GM23338 (cell line): ENCODE results near the gene CCDC28B. TPM values are rescaled to one million over a fixed set of nuclear protein-coding genes. Genes with fewer than 3 reads are reported as not detected.

Source experiments
- ATAC-seq: fragments of 200-7000 bp; cut with Tn5 transposase; 3 replicates; pipeline ENCODE4 v1.9.1; 2020
- DNase-seq: peaks from one replicate; pipeline ENCODE4 v3.0.0-alpha.2; 2015; ENCODE audit warnings: low spot score
- H2AFZ ChIP-seq: fragments of 200-600 bp; sonication (generic); 2 replicates; pipeline ENCODE4 v1.8.0; 2016; ENCODE audit warnings: antibody characterized with exemption, mild to moderate bottlenecking, moderate library complexity
- H3F3A ChIP-seq: fragments of 200-600 bp; sonication (generic); replicated peaks from 2 replicates; pipeline ENCODE4 v1.8.0; 2017; ENCODE audit warnings: antibody characterized with exemption, mixed run types, low read depth
- H3K27ac ChIP-seq: fragments of 200-600 bp; sonication (generic); 2 replicates; pipeline ENCODE4 v1.6.1; 2016; ENCODE audit warnings: low read depth
- H3K27me3 ChIP-seq: fragments of 200-600 bp; sonication (generic); 2 replicates; pipeline ENCODE4 v1.8.0; 2016; ENCODE audit warnings: mild to moderate bottlenecking, mixed run types, moderate library complexity; ENCODE audit not compliant: insufficient read depth
- H3K36me3 ChIP-seq: fragments of 200-600 bp; sonication (generic); 2 replicates; pipeline ENCODE4 v1.8.0; 2016; ENCODE audit warnings: mild to moderate bottlenecking; ENCODE audit not compliant: insufficient read depth
- H3K4me1 ChIP-seq: fragments of 200-600 bp; sonication (generic); 2 replicates; pipeline ENCODE4 v1.8.0; 2016; ENCODE audit warnings: mild to moderate bottlenecking, moderate library complexity; ENCODE audit not compliant: insufficient read depth
- H3K4me2 ChIP-seq: fragments of 200-600 bp; sonication (generic); 2 replicates; pipeline ENCODE4 v1.7.1; 2017; ENCODE audit warnings: mixed run types
- H3K4me3 ChIP-seq: fragments of 200-600 bp; sonication (generic); 2 replicates; pipeline ENCODE4 v1.6.1; 2016; ENCODE audit warnings: mixed run types
- H3K79me2 ChIP-seq: fragments of 200-600 bp; sonication (generic); replicated peaks from 2 replicates; pipeline ENCODE4 v1.8.0; 2017; ENCODE audit warnings: mild to moderate bottlenecking; ENCODE audit not compliant: insufficient read depth
- H3K9me2 ChIP-seq: fragments of 200-600 bp; sonication (generic); 2 replicates; pipeline ENCODE4 v1.8.0; 2017; ENCODE audit not compliant: insufficient read depth
- H4K20me1 ChIP-seq: fragments of 200-600 bp; sonication (generic); replicated peaks from 2 replicates; pipeline ENCODE4 v1.8.0; 2017; ENCODE audit warnings: mild to moderate bottlenecking; ENCODE audit not compliant: insufficient read depth
- H3K27ac Mint-ChIP-seq: 2 replicates; pipeline ENCODE4 v1.8.0; 2020; ENCODE audit warnings: inconsistent platforms, mild to moderate bottlenecking, moderate library complexity, mixed read lengths
- H3K27me3 Mint-ChIP-seq: 3 replicates; pipeline ENCODE4 v1.8.0; 2022; ENCODE audit warnings: low read depth, mild to moderate bottlenecking, moderate library complexity, mixed read lengths, inconsistent platforms; ENCODE audit not compliant: insufficient read depth, poor library complexity
- H3K36me3 Mint-ChIP-seq: 3 replicates; pipeline ENCODE4 v1.8.0; 2021; ENCODE audit warnings: low read depth, mild to moderate bottlenecking, inconsistent platforms, moderate library complexity, mixed read lengths
- H3K4me1 Mint-ChIP-seq: 3 replicates; pipeline ENCODE4 v1.8.0; 2020; ENCODE audit warnings: mild to moderate bottlenecking, inconsistent platforms, mixed read lengths
- H3K4me3 Mint-ChIP-seq: 3 replicates; pipeline ENCODE4 v1.8.0; 2021; ENCODE audit warnings: moderate library complexity, mild to moderate bottlenecking, inconsistent platforms, mixed read lengths
- H3K9me3 Mint-ChIP-seq: 3 replicates; pipeline ENCODE4 v1.8.0; 2020; ENCODE audit warnings: moderate library complexity, mild to moderate bottlenecking, inconsistent platforms, mixed read lengths
- CREB1 ChIP-seq: fragments of 250-450 bp; sonication (Bioruptor Pico); IDR thresholded peaks from 2 replicates; pipeline ENCODE4 v1.5.0; 2020; ENCODE audit warnings: low read depth, mild to moderate bottlenecking, moderate library complexity
- ETS1 ChIP-seq: IDR thresholded peaks from 2 replicates; pipeline ENCODE4 v1.6.1; 2016; ENCODE audit warnings: antibody characterized with exemption
- EZH2 ChIP-seq: fragments of 200-600 bp; sonication (generic); IDR thresholded peaks from one replicate; pipeline ENCODE4 v1.8.0; 2017; ENCODE audit warnings: antibody characterized with exemption, mild to moderate bottlenecking, low read depth; ENCODE audit not compliant: unreplicated experiment
- EZH2phosphoT487 ChIP-seq: fragments of 200-600 bp; sonication (generic); IDR thresholded peaks from one replicate; pipeline ENCODE4 v1.8.1; 2018; ENCODE audit warnings: antibody characterized with exemption; ENCODE audit not compliant: unreplicated experiment
- JUNB ChIP-seq: IDR thresholded peaks from one replicate; pipeline ENCODE4 v1.6.1; 2016; ENCODE audit warnings: antibody characterized with exemption; ENCODE audit not compliant: unreplicated experiment
- NANOG ChIP-seq: IDR thresholded peaks from 2 replicates; pipeline ENCODE4 v1.6.1; 2016; ENCODE audit warnings: antibody characterized with exemption, borderline replicate concordance
- POLR2AphosphoS5 ChIP-seq: IDR thresholded peaks from 2 replicates; pipeline ENCODE4 v1.6.1; 2016; ENCODE audit warnings: antibody characterized with exemption, low read depth
- STAT1 ChIP-seq: IDR thresholded peaks from one replicate; pipeline ENCODE4 v1.6.1; 2016; ENCODE audit warnings: antibody characterized with exemption; ENCODE audit not compliant: unreplicated experiment
- ZNF114 ChIP-seq: fragments of 250-450 bp; sonication (Bioruptor Pico); IDR thresholded peaks from 2 replicates; pipeline ENCODE4 v1.5.0; 2020; ENCODE audit warnings: mild to moderate bottlenecking, moderate library complexity
- ZNF331 ChIP-seq: fragments of 250-450 bp; sonication (Bioruptor Pico); IDR thresholded peaks from 2 replicates; pipeline ENCODE4 v1.5.0; 2020; ENCODE audit warnings: low read depth, mild to moderate bottlenecking, moderate library complexity
- polyA plus RNA-seq: library from polyadenylated mRNA; unstranded; fragments of >200 nt; fragmentation: Nextera tagmentation; extraction: Ambion mirVana; gene quantifications from 2 replicates; pipeline ENCODE4 v1.2.1, GENCODE V29; 2016
- total RNA-seq: library from RNA; depleted of rRNA; stranded (reverse); fragments of >200 nt; shearing (Covaris generic); gene quantifications from 2 replicates; pipeline ENCODE4 v1.2.3, GENCODE V29; 2014
- TF ChIP-seq, protein P1 (sequence below): IDR thresholded peaks from one replicate; pipeline ENCODE4 v1.6.1; 2018; ENCODE audit warnings: antibody characterized with exemption; ENCODE audit not compliant: unreplicated experiment
- TF ChIP-seq, protein P2 (sequence below), 2 experiments: fragments of 200-600 bp in 1 of 2; sonication (generic) in 1 of 2; conservative IDR thresholded peaks; 2 replicates each; pipeline versions ENCODE4 v1.5.1 to v1.6.1; 2016 to 2017; ENCODE audit warnings: antibody characterized with exemption in 2 of 2, low read depth in 2 of 2, mild to moderate bottlenecking in 2 of 2, moderate library complexity in 1 of 2

The CCDC28B gene
- total and polyA plus RNA-seq, 2 experiments from 2014 or later = 8.7 to 35.2 TPM

DNA sequence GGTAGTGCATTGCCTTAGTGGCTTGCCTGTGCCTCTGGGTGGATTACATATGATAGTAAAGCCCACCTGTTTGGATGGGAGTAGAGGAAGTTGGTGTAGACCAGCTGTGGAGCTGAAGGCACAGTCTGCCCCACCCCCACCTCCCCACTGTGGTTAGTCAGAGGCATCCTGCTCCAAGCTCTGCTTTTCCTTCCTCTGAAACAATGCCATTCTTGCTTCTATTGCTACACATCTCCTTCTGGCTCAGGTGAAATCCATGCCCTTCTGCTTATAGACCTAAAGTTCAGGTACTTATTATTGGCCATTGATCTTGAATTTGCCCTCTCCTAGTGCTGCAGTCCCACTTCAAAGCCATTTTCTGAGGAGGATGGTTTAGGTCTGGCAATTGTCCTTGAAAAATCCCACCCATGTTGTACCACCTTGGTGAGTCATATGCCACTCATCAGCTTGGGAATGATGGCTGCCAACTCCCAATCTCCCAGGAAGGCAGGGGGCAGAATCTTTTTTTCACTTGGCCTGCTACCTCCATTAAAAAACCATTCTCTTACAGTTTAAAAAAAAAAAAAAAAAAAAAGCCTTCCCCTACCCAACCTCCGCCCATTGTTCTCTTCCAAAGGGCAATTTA lies 27.7 kb upstream of the CCDC28B start:
- no peak overlapping the region for H3K4me3 ChIP-seq
- H3K27ac ChIP-seq = no peak overlapping the region
- H3K27ac Mint-ChIP-seq = no peak overlapping the region
- H3K4me1 Mint-ChIP-seq = peaks cover 4% of the 10 kb centered on the region
- no peaks in the 10 kb centered on the region for H3K9me2 ChIP-seq
- no peak overlapping the region for H2AFZ ChIP-seq
- DNase-seq (no peak), ATAC-seq (no peak)
- H3K79me2 ChIP-seq = no peaks in the 10 kb centered on the region
- peaks cover 13% of the 10 kb centered on the region for H3K36me3 ChIP-seq
- no peak overlapping the region for H3K4me2 ChIP-seq
- no peaks in the 10 kb centered on the region for H3K9me3 Mint-ChIP-seq
- H4K20me1 ChIP-seq = 0 out of 2 replicates have a peak, but pooled peaks cover 4% of the 10 kb centered on the region
- 0 out of 2 replicates have a peak, but pooled peaks cover 10% of the 10 kb centered on the region for H3F3A ChIP-seq
- H3K4me1 ChIP-seq = 0 out of 2 replicates have a peak, but pooled peaks cover under 1% of the 10 kb centered on the region
- H3K27me3 ChIP-seq = no peaks in the 10 kb centered on the region
- peaks cover 42% of the 10 kb centered on the region for H3K36me3 Mint-ChIP-seq
- H3K4me3 Mint-ChIP-seq = no peak overlapping the region
- H3K27me3 Mint-ChIP-seq = no peaks in the 10 kb centered on the region
- TF ChIP-seq ETS1 (no peak), JUNB (no peak), EZH2 (no peak), STAT1 (no peak), NANOG (no peak), ZNF331 (CRISPR knock-in tag) (no peak), EZH2phosphoT487 (no peak), CREB1 (CRISPR knock-in tag) (no peak), POLR2AphosphoS5 (no peak), ZNF114 (CRISPR knock-in tag) (no peak)
- TF ChIP-seq, protein P1, sequence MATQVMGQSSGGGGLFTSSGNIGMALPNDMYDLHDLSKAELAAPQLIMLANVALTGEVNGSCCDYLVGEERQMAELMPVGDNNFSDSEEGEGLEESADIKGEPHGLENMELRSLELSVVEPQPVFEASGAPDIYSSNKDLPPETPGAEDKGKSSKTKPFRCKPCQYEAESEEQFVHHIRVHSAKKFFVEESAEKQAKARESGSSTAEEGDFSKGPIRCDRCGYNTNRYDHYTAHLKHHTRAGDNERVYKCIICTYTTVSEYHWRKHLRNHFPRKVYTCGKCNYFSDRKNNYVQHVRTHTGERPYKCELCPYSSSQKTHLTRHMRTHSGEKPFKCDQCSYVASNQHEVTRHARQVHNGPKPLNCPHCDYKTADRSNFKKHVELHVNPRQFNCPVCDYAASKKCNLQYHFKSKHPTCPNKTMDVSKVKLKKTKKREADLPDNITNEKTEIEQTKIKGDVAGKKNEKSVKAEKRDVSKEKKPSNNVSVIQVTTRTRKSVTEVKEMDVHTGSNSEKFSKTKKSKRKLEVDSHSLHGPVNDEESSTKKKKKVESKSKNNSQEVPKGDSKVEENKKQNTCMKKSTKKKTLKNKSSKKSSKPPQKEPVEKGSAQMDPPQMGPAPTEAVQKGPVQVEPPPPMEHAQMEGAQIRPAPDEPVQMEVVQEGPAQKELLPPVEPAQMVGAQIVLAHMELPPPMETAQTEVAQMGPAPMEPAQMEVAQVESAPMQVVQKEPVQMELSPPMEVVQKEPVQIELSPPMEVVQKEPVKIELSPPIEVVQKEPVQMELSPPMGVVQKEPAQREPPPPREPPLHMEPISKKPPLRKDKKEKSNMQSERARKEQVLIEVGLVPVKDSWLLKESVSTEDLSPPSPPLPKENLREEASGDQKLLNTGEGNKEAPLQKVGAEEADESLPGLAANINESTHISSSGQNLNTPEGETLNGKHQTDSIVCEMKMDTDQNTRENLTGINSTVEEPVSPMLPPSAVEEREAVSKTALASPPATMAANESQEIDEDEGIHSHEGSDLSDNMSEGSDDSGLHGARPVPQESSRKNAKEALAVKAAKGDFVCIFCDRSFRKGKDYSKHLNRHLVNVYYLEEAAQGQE = no peak
- TF ChIP-seq, protein P2, sequence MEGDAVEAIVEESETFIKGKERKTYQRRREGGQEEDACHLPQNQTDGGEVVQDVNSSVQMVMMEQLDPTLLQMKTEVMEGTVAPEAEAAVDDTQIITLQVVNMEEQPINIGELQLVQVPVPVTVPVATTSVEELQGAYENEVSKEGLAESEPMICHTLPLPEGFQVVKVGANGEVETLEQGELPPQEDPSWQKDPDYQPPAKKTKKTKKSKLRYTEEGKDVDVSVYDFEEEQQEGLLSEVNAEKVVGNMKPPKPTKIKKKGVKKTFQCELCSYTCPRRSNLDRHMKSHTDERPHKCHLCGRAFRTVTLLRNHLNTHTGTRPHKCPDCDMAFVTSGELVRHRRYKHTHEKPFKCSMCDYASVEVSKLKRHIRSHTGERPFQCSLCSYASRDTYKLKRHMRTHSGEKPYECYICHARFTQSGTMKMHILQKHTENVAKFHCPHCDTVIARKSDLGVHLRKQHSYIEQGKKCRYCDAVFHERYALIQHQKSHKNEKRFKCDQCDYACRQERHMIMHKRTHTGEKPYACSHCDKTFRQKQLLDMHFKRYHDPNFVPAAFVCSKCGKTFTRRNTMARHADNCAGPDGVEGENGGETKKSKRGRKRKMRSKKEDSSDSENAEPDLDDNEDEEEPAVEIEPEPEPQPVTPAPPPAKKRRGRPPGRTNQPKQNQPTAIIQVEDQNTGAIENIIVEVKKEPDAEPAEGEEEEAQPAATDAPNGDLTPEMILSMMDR (conservative IDR thresholded peaks at IDR 0.05; ENCODE audit: low read depth in 2 of 2) = no peak
